Esophagus muscularis mucosa (tissue), 4 donors: ENCODE results near the gene METTL5.

Source experiments
- EP300 ChIP-seq: sonication (generic); formaldehyde crosslinking; IDR thresholded peaks from one replicate; pipeline ENCODE4 v1.6.1; 2017; ENCODE audit warnings: antibody characterized with exemption
- POLR2A ChIP-seq: fragments of 450-650 bp; IDR thresholded peaks from one replicate; pipeline ENCODE4 v1.6.1; 2017; ENCODE audit warnings: antibody characterized with exemption, moderate library complexity, mild to moderate bottlenecking, low read depth
- POLR2AphosphoS5 ChIP-seq, 2 donors: sonication (generic); formaldehyde crosslinking; IDR thresholded peaks; one replicate each; pipeline ENCODE4 v1.6.1; 2017; ENCODE audit warnings: antibody characterized with exemption in 2 of 2
- TF ChIP-seq, protein P1 (sequence below), 3 experiments: fragments of 200-600 bp in 2 of 3; fragments of 450-650 bp in 1 of 3; sonication (generic) in 2 of 3; IDR thresholded peaks; one replicate each; pipeline ENCODE4 v1.5.1; 2017 to 2019; ENCODE audit warnings: antibody characterized with exemption in 3 of 3, mild to moderate bottlenecking in 2 of 3, moderate library complexity in 1 of 3

DNA sequence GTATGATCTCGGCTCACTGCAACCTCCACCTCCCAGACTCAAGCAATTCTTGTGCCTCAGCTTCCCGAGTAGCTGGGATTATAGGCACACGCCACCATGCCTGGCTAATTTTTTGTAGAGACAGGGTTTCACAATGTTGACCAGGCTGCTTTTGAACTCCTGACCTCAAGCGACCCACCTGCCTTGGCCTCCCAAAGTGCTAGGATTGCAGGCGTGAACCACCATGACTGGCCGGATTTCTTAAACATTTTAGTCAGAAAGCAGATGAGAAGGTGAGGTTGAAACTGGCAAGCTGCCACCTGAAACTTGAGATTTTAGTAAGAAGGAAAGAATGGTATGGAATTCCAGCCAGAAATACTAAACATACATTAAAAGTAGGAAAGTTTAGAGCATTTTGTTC, 59.2 kb downstream of the METTL5 start:
- TF ChIP-seq, protein P1, sequence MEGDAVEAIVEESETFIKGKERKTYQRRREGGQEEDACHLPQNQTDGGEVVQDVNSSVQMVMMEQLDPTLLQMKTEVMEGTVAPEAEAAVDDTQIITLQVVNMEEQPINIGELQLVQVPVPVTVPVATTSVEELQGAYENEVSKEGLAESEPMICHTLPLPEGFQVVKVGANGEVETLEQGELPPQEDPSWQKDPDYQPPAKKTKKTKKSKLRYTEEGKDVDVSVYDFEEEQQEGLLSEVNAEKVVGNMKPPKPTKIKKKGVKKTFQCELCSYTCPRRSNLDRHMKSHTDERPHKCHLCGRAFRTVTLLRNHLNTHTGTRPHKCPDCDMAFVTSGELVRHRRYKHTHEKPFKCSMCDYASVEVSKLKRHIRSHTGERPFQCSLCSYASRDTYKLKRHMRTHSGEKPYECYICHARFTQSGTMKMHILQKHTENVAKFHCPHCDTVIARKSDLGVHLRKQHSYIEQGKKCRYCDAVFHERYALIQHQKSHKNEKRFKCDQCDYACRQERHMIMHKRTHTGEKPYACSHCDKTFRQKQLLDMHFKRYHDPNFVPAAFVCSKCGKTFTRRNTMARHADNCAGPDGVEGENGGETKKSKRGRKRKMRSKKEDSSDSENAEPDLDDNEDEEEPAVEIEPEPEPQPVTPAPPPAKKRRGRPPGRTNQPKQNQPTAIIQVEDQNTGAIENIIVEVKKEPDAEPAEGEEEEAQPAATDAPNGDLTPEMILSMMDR (IDR thresholded peaks at IDR 0.05): no peak
- TF ChIP-seq EP300: no peak
- no peak for TF ChIP-seq POLR2A
- no peak for TF ChIP-seq POLR2AphosphoS5 (IDR thresholded peaks at IDR 0.05)
